Heart left ventricle (tissue), 16 donors: ENCODE data around the gene PHETA2. TPM values are rescaled to one million over a fixed set of nuclear protein-coding genes. Genes with fewer than 3 reads are reported as not detected.

ENCODE experiments used
- ATAC-seq, 4 donors: fragments of 200-7000 bp; cut with Tn5 transposase; one replicate each; pipeline ENCODE4 v1.9.1; 2020 to 2022; ENCODE audit warnings: moderate library complexity in 4 of 4, mild to moderate bottlenecking in 3 of 4, moderate number of reproducible peaks in 1 of 4
- DNase-seq, 5 donors: peaks; one replicate each; pipeline ENCODE4 v3.0.0-alpha.2; 2020
- H3K27ac ChIP-seq, 12 donors: fragments of 200-600 bp; sonication (generic) in 4 of 12; one replicate each; pipeline versions ENCODE4 v1.5.0 to v1.8.0; 2016 to 2022; ENCODE audit warnings: mild to moderate bottlenecking in 2 of 12
- H3K27me3 ChIP-seq, 9 donors: fragments of 200-600 bp; sonication (generic) in 2 of 9; one replicate each; pipeline versions ENCODE4 v1.5.1 to v1.8.0; 2016 to 2022; ENCODE audit warnings: mild to moderate bottlenecking in 3 of 9
- H3K36me3 ChIP-seq, 9 donors: fragments of 200-600 bp; sonication (generic) in 2 of 9; one replicate each; pipeline versions ENCODE4 v1.5.0 to v1.8.0; 2018 to 2022; ENCODE audit warnings: mild to moderate bottlenecking in 2 of 9
- H3K4me1 ChIP-seq, 12 donors: fragments of 200-600 bp; sonication (generic) in 4 of 12; one replicate each; pipeline versions ENCODE4 v1.5.0 to v1.8.0; 2016 to 2022; ENCODE audit warnings: mild to moderate bottlenecking in 3 of 12
- H3K4me3 ChIP-seq, 12 donors: fragments of 200-600 bp; sonication (generic) in 4 of 12; one replicate each; pipeline versions ENCODE4 v1.5.0 to v1.8.0; 2017 to 2022; ENCODE audit warnings: mild to moderate bottlenecking in 9 of 12, moderate library complexity in 4 of 12
- H3K9me3 ChIP-seq, 12 donors: fragments of 200-600 bp; sonication (generic) in 4 of 12; one replicate each; pipeline versions ENCODE4 v1.5.0 to v1.8.0; 2016 to 2022; ENCODE audit warnings: mild to moderate bottlenecking in 1 of 12
- POLR2A ChIP-seq, 2 donors: fragments of 450-650 bp; IDR thresholded peaks; one replicate each; pipeline ENCODE4 v1.6.1; 2017; ENCODE audit warnings: antibody characterized with exemption in 2 of 2, mild to moderate bottlenecking in 2 of 2, moderate library complexity in 2 of 2
- WGBS, 4 donors: extraction: QIAGEN DNeasy Blood & Tissue Kit in 2 of 4; methylation state at CpG; one replicate each; pipeline versions ENCODE4 v1.1.5 to v1.1.7; 2013 to 2018; 5-methylcytosine and 5-hydroxymethylcytosine counted together
- intact Hi-C, 10 donors: fragments of 100-400 bp; cut with DNase I; formaldehyde crosslinking; loops; one replicate each; pipeline versions ENCODE4 v1.11.1 to v1.14.2; 2022
- polyA plus RNA-seq, 2 donors: library from polyadenylated mRNA; stranded (reverse); fragments of 200-250 nt; gene quantifications; one replicate each; pipeline ENCODE4 v1.2.3, GENCODE V29; 2013
- total RNA-seq, 9 donors: library from RNA; depleted of rRNA in 2 of 9; stranded (reverse); fragments of >200 nt in 2 of 9; fragmentation: NEBNext Ultra II Directional in 3 of 9; extraction: Animal tissue kit (Norgen Biotek cat#: 25700) in 3 of 9; gene quantifications; one replicate each; pipeline versions ENCODE4 v1.1.0 to v1.2.4, GENCODE V29; 2016 to 2023
- TF ChIP-seq, protein P1 (sequence below), 12 donors: fragments of 200-600 bp; sonication (generic) in 4 of 12; IDR thresholded peaks; one replicate each; pipeline versions ENCODE4 v1.5.0 to v1.8.0; 2018 to 2022; ENCODE audit warnings: antibody characterized with exemption in 12 of 12, mild to moderate bottlenecking in 5 of 12
- donor health status: ischemic (EF 13 %, LVEDD 7.1; RV severe dilation, severe dysfunction).
- donor health status: healthy with polysubstance abuse.
- donor health status: DM: no; HTN: yes; CAD: no.
- donor health status: DM: no; HTN: no; CAD: no.
- donor health status: ischemic (EF 25% LVEDD 6.9; RV normal size, moderate dysfunction).
- donor health status: ischemic (EF 25% LVEDD 5.7; RV mildly dilated, moderate dysfunction).
- donor health status: healthy.
- donor health status: DM: yes; HTN: yes; CAD: no.
- donor health status: ischemic (EF 35%, LVEDD 5.7; RV mildly dilated, moderate dysfunction).
- donor health status: nonischemic (EF 11% LVEDD 7.7; RV severe dilation, severe dysfunction).
- donor health status: DM: yes; HTN: yes; CAD: no.
- donor health status: PGD.
- donor health status: ischemic (EF 29% LVEDD 5.4; RV normal size, mild dysfunction).
- donor health status: nonischemic (EF 23%, LVEDD 6.1; RV moderate dilation, normal function).

The PHETA2 gene
- total and polyA plus RNA-seq, 11 donors: 1.8 to 6.9 (median 4.7) TPM

DNA sequence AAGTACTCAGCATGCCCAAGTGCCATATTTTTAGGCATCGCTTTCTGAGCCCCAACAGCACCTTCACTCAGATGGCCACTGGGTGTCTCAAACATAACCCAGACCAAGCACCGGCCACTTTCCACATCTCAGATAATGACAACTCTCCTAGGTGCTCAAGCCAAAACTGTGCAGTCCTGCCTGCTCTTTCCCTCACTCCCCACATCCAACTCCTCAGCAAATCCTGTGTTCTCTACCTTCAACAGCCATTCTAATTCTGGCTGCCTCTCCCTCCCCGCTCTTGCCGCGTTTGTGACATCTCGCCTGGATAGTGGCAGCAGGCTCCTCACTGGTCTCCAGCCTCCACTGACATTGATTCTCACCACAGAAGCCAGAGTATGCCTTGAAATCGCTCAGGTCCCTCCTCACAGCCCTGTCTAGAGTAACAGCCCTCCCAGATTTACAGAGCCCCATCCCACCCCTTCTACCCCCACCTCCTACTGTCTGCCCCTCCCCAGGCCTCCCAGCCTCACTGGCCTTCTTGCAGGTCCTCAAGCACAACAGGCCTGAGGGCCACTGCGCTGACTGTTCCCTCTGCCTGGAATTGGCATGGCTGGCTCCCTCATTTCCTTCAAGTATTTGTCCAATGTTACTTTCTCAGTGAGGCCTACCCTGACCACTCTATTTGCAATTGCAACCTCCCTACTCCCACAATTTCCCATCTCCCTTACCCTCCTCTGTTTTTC, 1.3 kb upstream of the PHETA2 start:
- DNase-seq (peak in 2 of 5 donors; percentile 52 to 55), ATAC-seq (peak in 2 of 4 donors; percentile 9 to 11)
- Histone ChIP-seq H3K4me3 (no peak overlapping the region), H3K36me3 (peaks cover 0 to 34% (median 11%) of the 10 kb centered on the region in 9 donors), H3K4me1 (peaks cover 3 to 61% (median 35%) of the 10 kb centered on the region in 12 donors), H3K27ac (peak overlapping the region in 6 of 12 donors; percentile 45 to 93 (median 88)), H3K9me3 (no peaks in the 10 kb centered on the region), H3K27me3 (no peaks in the 10 kb centered on the region)
- intact Hi-C loops: loop anchor here in 2 of 10 donors (10.0 kb wide), 3 partner anchors 202 to 388 kb away; partner anchors contain the start of genes SNU13 (in 1 of the 2), SREBF2 (in 1 of the 2) and TCF20 (in 1 of the 2)
- WGBS, 4 donors: 59 to 74% (median 68%) methylated on average over 8 of the region's 8 CpGs
- no peak for TF ChIP-seq POLR2A (IDR thresholded peaks at IDR 0.05)
- TF ChIP-seq, protein P1, sequence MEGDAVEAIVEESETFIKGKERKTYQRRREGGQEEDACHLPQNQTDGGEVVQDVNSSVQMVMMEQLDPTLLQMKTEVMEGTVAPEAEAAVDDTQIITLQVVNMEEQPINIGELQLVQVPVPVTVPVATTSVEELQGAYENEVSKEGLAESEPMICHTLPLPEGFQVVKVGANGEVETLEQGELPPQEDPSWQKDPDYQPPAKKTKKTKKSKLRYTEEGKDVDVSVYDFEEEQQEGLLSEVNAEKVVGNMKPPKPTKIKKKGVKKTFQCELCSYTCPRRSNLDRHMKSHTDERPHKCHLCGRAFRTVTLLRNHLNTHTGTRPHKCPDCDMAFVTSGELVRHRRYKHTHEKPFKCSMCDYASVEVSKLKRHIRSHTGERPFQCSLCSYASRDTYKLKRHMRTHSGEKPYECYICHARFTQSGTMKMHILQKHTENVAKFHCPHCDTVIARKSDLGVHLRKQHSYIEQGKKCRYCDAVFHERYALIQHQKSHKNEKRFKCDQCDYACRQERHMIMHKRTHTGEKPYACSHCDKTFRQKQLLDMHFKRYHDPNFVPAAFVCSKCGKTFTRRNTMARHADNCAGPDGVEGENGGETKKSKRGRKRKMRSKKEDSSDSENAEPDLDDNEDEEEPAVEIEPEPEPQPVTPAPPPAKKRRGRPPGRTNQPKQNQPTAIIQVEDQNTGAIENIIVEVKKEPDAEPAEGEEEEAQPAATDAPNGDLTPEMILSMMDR (IDR thresholded peaks at IDR 0.05): no peak

- intact Hi-C loops: loop anchor here in 2 of 10 donors (10.0 kb wide), 3 partner anchors 201 to 389 kb away; partner anchors contain the start of genes SNU13 (in 1 of the 2), SREBF2 (in 1 of the 2) and TCF20 (in 1 of the 2)
- Histone ChIP-seq H3K27me3 (no peaks in the 10 kb centered on the region), H3K36me3 (peaks cover 0 to 29% (median 8%) of the 10 kb centered on the region in 9 donors), H3K9me3 (no peaks in the 10 kb centered on the region), H3K4me3 (peak overlapping the region in 11 of 12 donors; percentile 56 to 84 (median 78)), H3K4me1 (peaks cover 5 to 66% (median 42%) of the 10 kb centered on the region in 12 donors), H3K27ac (peak overlapping the region in 11 of 12 donors; percentile 83 to 95 (median 89))
- ATAC-seq: no peak
- no peak for TF ChIP-seq POLR2A (IDR thresholded peaks at IDR 0.05)
- TF ChIP-seq, protein P1 (IDR thresholded peaks at IDR 0.05): no peak
- DNase-seq: no peak
- 61 to 68% (median 66%) methylated on average over 10 to 14 of the region's 14 CpGs for WGBS, 4 donors
Observed at GRCh38 chr22:42073621-42074041, 417 bp upstream of the PHETA2 start.

DNA sequence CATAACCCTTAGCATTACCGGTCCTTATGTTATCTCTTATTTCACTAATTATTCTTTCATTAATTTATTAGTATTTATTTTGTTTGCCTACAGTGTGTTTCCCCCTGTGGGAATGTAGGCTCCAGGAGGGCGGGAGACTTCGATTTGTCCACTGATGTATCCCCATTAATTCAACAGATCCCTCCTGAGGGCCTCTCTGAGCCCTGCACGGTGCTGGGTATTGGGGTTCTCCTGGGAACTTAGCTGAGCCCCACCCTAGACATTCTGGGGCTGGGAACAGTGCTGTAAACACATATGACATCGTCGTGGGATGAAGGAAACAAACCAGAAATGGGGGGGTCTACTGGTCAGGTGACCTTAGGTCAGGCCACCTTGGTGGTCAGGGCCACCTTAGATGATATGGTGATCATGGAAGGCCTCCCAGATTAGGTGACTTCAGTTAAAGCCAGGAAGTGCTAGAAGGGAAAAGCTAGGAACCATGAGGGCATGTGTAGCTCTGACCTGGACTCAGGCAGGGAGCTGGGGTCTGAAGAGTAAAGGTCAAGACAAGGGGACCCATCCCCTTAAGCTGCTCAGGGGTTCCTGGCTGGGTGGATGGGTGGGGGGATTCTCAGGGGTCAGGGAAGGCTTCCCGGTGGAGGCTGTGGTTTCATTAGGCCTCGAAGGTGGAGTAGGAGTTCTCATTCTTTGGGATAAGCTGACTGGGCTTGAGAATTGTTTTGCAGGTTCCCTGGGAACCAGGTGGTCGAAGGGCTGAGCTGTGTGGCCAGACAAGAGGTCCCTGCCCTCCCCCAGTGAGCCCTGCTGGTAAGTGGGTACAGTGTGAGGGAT, 1.0 kb downstream of the PHETA2 start:
- intact Hi-C loops: loop anchor here in 2 of 10 donors (10.0 kb wide), 3 partner anchors 200 to 390 kb away; partner anchors contain the start of genes SNU13 (in 1 of the 2), SREBF2 (in 1 of the 2) and TCF20 (in 1 of the 2)
- Histone ChIP-seq H3K36me3 (peaks cover 0 to 25% (median 8%) of the 10 kb centered on the region in 9 donors), H3K27ac (peak overlapping the region; percentile 80 to 95 (median 89)), H3K27me3 (no peaks in the 10 kb centered on the region), H3K4me3 (peak overlapping the region; percentile 56 to 84 (median 78)), H3K9me3 (no peaks in the 10 kb centered on the region), H3K4me1 (peaks cover 5 to 62% (median 38%) of the 10 kb centered on the region in 12 donors)
- no peak for TF ChIP-seq POLR2A (IDR thresholded peaks at IDR 0.05)
- TF ChIP-seq, protein P1 (IDR thresholded peaks at IDR 0.05): no peak
- no peak for ATAC-seq
- no peak for DNase-seq
- WGBS, 4 donors: 70 to 72% (median 71%) methylated on average over 9 of the region's 9 CpGs
